Right lobe of liver (tissue), 4 donors: ENCODE measurements around the gene THUMPD3.

Source experiments
- CTCF ChIP-seq, 4 donors: fragments of 200-600 bp in 3 of 4; fragments of 450-650 bp in 1 of 4; IDR thresholded peaks; one replicate each; pipeline versions ENCODE4 v1.5.1 to v1.8.0; 2016 to 2022; ENCODE audit warnings: antibody characterized with exemption in 4 of 4, mild to moderate bottlenecking in 2 of 4
- POLR2A ChIP-seq: fragments of 450-650 bp; IDR thresholded peaks from one replicate; pipeline ENCODE4 v1.6.1; 2017; ENCODE audit warnings: antibody characterized with exemption, mild to moderate bottlenecking
- donor health status: DM: no; HTN: no; CAD: no.
- donor health status: DM: no; HTN: no; CAD: no.
- donor health status: DM: no; HTN: yes; CAD: no.

DNA sequence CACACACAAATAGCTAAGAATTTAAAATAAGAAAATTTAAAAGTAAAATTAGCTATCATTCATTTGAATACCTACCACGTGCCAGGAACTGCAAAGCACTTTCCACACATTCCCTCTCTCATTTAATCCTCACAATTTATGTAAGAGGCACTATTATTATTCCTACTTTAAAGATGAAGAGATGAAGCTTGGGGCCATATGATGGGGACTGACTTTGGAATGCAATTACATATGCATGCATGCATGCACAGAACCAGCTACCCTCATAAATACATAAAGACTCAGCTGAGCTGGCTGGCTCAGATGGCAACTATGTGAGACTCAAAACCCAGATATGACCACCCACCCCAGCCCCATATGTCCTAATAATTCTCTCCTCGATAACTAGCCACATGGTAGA, 31.7 kb upstream of the THUMPD3 start:
- TF ChIP-seq CTCF (IDR thresholded peaks at IDR 0.05): no peak
- TF ChIP-seq POLR2A: no peak
